ENCODE measurements around the gene ATP1B4. TPM values are rescaled to one million over a fixed set of nuclear protein-coding genes. Genes with fewer than 3 reads are reported as not detected.

ATP1B4 gene
- total and polyA plus RNA-seq, 10 of the 15 experiments (the other 5 are each of a cell fraction or from before 2014, with no cell fraction given), result not detected

DNA sequence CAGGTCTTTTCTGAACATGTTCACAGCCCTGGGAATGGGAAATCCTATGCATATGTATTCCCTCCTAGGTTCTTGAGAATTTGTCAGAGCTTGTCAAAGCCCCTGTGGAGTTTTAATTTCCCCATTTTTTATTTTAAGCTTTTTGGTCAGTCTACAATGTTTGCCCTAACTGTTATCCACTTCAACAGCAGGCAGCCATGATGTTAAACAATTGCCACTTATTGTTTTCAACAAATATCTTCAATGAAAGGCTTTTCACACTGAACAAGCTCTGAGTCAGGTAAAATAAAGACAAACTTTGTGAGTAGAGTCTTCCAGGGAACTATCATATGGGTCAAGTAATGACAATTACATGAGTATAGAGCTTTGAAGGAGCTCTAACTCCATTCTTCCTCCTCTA lies 25.0 kb upstream of the ATP1B4 start:
- Histone ChIP-seq H3K27me3 (replicated peaks in 1 of 2; ENCODE audit: control insufficient read depth in 2 of 2, insufficient read depth in 2 of 2, low read length in 1 of 2) (no peaks in the 10 kb centered on the region), H3K4me3 (no peak overlapping the region), H3K27ac (ENCODE audit: control insufficient read depth, insufficient read depth) (no peak overlapping the region), H3K9me3 (replicated peaks; ENCODE audit: control insufficient read depth, insufficient read depth, low read length) (no peaks in the 10 kb centered on the region; the same call in 2 of the 3 replicates), H3K79me2 (ENCODE audit: control insufficient read depth, insufficient read depth, low read length) (no peaks in the 10 kb centered on the region), H3K9ac (ENCODE audit: control insufficient read depth, insufficient read depth, low read length) (no peak overlapping the region), H3K4me2 (ENCODE audit: control insufficient read depth, insufficient read depth) (no peak overlapping the region), H4K20me1 (ENCODE audit: control insufficient read depth, insufficient read depth) (no peaks in the 10 kb centered on the region), H3K4me1 (ENCODE audit: control insufficient read depth, insufficient read depth, low read length) (no peaks in the 10 kb centered on the region), H3K36me3 (ENCODE audit: control insufficient read depth in 2 of 2, insufficient read depth in 2 of 2, low read length in 1 of 2) (no peaks in the 10 kb centered on the region), H2AFZ (ENCODE audit: control insufficient read depth, low read depth, low read length) (no peak overlapping the region)
- no TSS peak for BruUV-seq (replicated peaks)
- POLR2A ChIA-PET, result no interaction called here
- DNase-seq (ENCODE audit: low read depth, low spot score) (no peak), FAIRE-seq (no peak), ATAC-seq (no peak)
- SMC1A ChIA-PET (ENCODE audit: uncharacterized antibody, unreplicated experiment), result interaction anchor here (0.8 to 1.0 kb wide), 2 partner anchors 94 to 138 kb away, joined by 4 read pairs; no protein-coding TSS in a partner anchor
- intact Hi-C loops (cut with micrococcal nuclease; ENCODE audit: unreplicated experiment) (no loop called here), in situ Hi-C loops (cut with MboI) (no loop called here)
- CTCF ChIA-PET, result interaction anchor here (1.2 kb wide), 1 partner anchor 24 kb away, joined by 3 read pairs; no protein-coding TSS in a partner anchor
- RAD21 ChIA-PET (ENCODE audit: unreplicated experiment), result no interaction called here
- TF ChIP-seq ESRRA (IDR thresholded peaks at IDR 0.05; ENCODE audit: low read length) (no peak), BCL11A (IDR thresholded peaks at IDR 0.05; ENCODE audit: low read depth, low read length) (no peak), RBBP5 (conservative IDR thresholded peaks at IDR 0.05) (no peak), NFXL1 (IDR thresholded peaks at IDR 0.05; ENCODE audit: borderline replicate concordance) (no peak), EP300 (IDR thresholded peaks at IDR 0.05; ENCODE audit: borderline replicate concordance in 1 of 2, control insufficient read depth in 1 of 2, low read depth in 2 of 2, low read length in 2 of 2) (no peak), IKZF2 (IDR thresholded peaks at IDR 0.05) (no peak), USF1 (IDR thresholded peaks at IDR 0.05; ENCODE audit: borderline replicate concordance, extremely low read length, insufficient read depth, low read depth, low read length) (no peak), ZBTB4 (CRISPR knock-in tag; IDR thresholded peaks at IDR 0.05) (no peak), ETV6 (conservative IDR thresholded peaks at IDR 0.05 in 1 of 2, IDR thresholded peaks at IDR 0.05 in 1 of 2; ENCODE audit: borderline replicate concordance in 1 of 2, low read depth in 1 of 2) (no peak), CBX3 (IDR thresholded peaks at IDR 0.05; ENCODE audit: borderline replicate concordance, low read depth) (no peak)
- TF ChIP-seq, protein P1, sequence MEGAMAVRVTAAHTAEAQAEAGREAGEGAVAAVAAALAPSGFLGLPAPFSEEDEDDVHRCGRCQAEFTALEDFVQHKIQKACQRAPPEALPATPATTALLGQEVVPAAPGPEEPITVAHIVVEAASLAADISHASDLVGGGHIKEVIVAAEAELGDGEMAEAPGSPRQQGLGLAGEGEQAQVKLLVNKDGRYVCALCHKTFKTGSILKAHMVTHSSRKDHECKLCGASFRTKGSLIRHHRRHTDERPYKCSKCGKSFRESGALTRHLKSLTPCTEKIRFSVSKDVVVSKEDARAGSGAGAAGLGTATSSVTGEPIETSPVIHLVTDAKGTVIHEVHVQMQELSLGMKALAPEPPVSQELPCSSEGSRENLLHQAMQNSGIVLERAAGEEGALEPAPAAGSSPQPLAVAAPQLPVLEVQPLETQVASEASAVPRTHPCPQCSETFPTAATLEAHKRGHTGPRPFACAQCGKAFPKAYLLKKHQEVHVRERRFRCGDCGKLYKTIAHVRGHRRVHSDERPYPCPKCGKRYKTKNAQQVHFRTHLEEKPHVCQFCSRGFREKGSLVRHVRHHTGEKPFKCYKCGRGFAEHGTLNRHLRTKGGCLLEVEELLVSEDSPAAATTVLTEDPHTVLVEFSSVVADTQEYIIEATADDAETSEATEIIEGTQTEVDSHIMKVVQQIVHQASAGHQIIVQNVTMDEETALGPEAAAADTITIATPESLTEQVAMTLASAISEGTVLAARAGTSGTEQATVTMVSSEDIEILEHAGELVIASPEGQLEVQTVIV (IDR thresholded peaks at IDR 0.05; ENCODE audit: borderline replicate concordance, partially characterized antibody), result no peak
- TF ChIP-seq, protein P2, sequence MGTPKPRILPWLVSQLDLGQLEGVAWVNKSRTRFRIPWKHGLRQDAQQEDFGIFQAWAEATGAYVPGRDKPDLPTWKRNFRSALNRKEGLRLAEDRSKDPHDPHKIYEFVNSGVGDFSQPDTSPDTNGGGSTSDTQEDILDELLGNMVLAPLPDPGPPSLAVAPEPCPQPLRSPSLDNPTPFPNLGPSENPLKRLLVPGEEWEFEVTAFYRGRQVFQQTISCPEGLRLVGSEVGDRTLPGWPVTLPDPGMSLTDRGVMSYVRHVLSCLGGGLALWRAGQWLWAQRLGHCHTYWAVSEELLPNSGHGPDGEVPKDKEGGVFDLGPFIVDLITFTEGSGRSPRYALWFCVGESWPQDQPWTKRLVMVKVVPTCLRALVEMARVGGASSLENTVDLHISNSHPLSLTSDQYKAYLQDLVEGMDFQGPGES (IDR thresholded peaks at IDR 0.05), result no peak
- TF ChIP-seq, protein P3, sequence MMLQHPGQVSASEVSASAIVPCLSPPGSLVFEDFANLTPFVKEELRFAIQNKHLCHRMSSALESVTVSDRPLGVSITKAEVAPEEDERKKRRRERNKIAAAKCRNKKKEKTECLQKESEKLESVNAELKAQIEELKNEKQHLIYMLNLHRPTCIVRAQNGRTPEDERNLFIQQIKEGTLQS (IDR thresholded peaks at IDR 0.05; ENCODE audit: borderline replicate concordance, extremely low read depth, low read depth, low read length), result no peak
